Measurements from ENCODE around the gene FAM200A.

The FAM200A gene

DNA sequence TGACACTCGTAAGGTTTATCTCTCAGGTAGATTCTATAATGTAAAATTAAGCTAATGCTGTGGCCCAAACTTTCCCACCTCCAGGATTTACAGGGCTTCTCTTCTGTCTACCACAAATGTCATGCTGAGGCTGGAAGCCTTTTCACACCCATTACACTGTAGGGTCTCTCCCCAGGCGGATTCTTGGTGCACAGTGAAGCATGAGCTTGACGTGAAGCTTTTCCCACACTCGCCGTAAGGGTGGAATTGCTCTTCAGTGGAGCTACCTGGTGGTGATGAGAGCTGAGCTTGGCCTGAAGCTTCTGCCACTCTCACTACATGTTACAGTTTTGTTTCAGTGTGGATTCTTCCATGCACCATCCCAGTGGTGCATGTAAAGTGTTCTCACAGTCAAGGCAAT lies 11.4 kb downstream of the FAM200A start:
- ChIA-PET POLR2A (interaction anchor here (0.9 kb wide), 1 partner anchor 15 kb away, joined by 3 read pairs; no protein-coding TSS in a partner anchor), CTCF (no interaction called here)
- no peak overlapping the region for H3K27ac ChIP-seq (ENCODE audit: extremely low read depth, low read depth, low read length)
- no peak overlapping the region for H3K4me3 ChIP-seq (ENCODE audit: low read depth, low read length)
- no peaks in the 10 kb centered on the region; a peak in 1 of 3 replicates for H3K36me3 ChIP-seq (ENCODE audit: control insufficient read depth in 2 of 2, insufficient read depth in 1 of 2, low read length in 2 of 2)
- H3K4me1 ChIP-seq (ENCODE audit: control insufficient read depth, insufficient read depth, low read length): no peaks in the 10 kb centered on the region
- H3K9me3 ChIP-seq (ENCODE audit: control insufficient read depth, insufficient read depth, low read depth, low read length): no peaks in the 10 kb centered on the region
- TF ChIP-seq ZNF140 (tag by site-specific recombination; IDR thresholded peaks at IDR 0.05) (peak; percentile 26; the same call in 1 of the 2 replicates), SETDB1 (IDR thresholded peaks at IDR 0.05; ENCODE audit: insufficient read length, low read length) (peak; percentile 80), ZNF2 (tag by site-specific recombination; IDR thresholded peaks at IDR 0.05) (no peak)

DNA sequence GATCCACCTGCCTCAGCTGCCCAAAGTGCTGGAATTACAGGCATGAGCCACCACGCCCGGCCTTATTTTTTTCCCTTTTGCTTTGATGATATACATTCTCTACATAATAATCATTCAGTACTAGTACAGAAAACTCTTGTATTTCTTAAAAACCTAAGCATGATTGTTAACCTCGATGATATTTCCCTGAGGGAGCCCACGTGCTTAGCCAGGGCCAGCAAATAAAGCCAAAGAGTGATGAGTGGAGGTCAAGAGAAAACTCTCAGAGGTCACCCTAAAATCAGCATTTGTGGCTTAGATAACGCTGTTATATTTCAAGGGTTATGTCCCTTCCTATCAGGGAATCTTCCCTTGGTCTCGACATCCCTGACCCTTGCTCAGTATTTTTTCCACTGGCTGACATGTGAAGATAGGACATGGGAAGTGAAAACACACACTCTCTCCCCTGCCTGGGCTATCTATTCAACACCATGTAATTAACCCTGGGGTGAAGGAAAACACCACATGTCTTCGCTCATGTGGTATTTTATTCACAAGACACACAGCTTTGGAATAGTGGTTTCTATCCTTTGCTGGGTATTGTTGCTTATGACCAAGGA lies 12.6 kb downstream of the FAM200A start:
- CTCF ChIA-PET: no interaction called here
- H3K4me3 ChIP-seq (ENCODE audit: low read depth, low read length): no peak overlapping the region
- POLR2A ChIA-PET: interaction anchor here (0.6 kb wide), 1 partner anchor 33 kb away, joined by 3 read pairs; no protein-coding TSS in a partner anchor

GRCh38 chr7:99535667-99536066 lies 16.2 kb downstream of the FAM200A start:
- ChIA-PET POLR2A (no interaction called here), CTCF (interaction anchor here (0.6 kb wide), 1 partner anchor 378 kb away, joined by 3 read pairs; no protein-coding TSS in a partner anchor)
- no peak overlapping the region for H3K27ac ChIP-seq (ENCODE audit: extremely low read depth, low read depth, low read length)
- peaks cover 0 to 31% of the 10 kb centered on the region in 2 experiments; a peak in 1 of 3 replicates for H3K36me3 ChIP-seq (ENCODE audit: control insufficient read depth in 2 of 2, insufficient read depth in 1 of 2, low read length in 2 of 2)
- H3K4me1 ChIP-seq (ENCODE audit: control insufficient read depth, insufficient read depth, low read length): no peaks in the 10 kb centered on the region
- H3K4me3 ChIP-seq (ENCODE audit: low read depth, low read length): no peak overlapping the region
- no peaks in the 10 kb centered on the region for H3K9me3 ChIP-seq (ENCODE audit: control insufficient read depth, insufficient read depth, low read depth, low read length)
- TF ChIP-seq ZNF37A (tag by site-specific recombination; IDR thresholded peaks at IDR 0.05) (no peak), ZNF623 (tag by site-specific recombination; IDR thresholded peaks at IDR 0.05) (no peak), ZIC2 (tag by site-specific recombination; IDR thresholded peaks at IDR 0.05) (no peak), ZNF311 (tag by site-specific recombination; IDR thresholded peaks at IDR 0.05; ENCODE audit: borderline replicate concordance) (no peak), ZNF221 (tag by site-specific recombination; IDR thresholded peaks at IDR 0.05; ENCODE audit: borderline replicate concordance) (no peak), BCL11B (tag by site-specific recombination; IDR thresholded peaks at IDR 0.05; ENCODE audit: low read depth) (no peak), KLF17 (tag by site-specific recombination; IDR thresholded peaks at IDR 0.05) (no peak), ZNF354C (tag by site-specific recombination; IDR thresholded peaks at IDR 0.05; ENCODE audit: borderline replicate concordance, low read depth) (no peak), ZNF114 (tag by site-specific recombination; IDR thresholded peaks at IDR 0.05) (no peak), ZNF24 (tag by site-specific recombination; IDR thresholded peaks at IDR 0.05) (no peak), ZNF561 (tag by site-specific recombination; IDR thresholded peaks at IDR 0.05; ENCODE audit: borderline replicate concordance) (no peak), ZBTB44 (tag by site-specific recombination; IDR thresholded peaks at IDR 0.05) (no peak), ZNF585B (tag by site-specific recombination; IDR thresholded peaks at IDR 0.05) (no peak), ZNF391 (tag by site-specific recombination; IDR thresholded peaks at IDR 0.05; ENCODE audit: borderline replicate concordance, low read depth) (no peak), ZNF175 (tag by site-specific recombination; IDR thresholded peaks at IDR 0.05) (no peak)

More for the DNA sequence above, 12.6 kb downstream of the FAM200A start:
- Histone ChIP-seq H3K36me3 (ENCODE audit: control insufficient read depth in 2 of 2, insufficient read depth in 1 of 2, low read length in 2 of 2) (no peaks in the 10 kb centered on the region), H3K27ac (ENCODE audit: extremely low read depth, low read depth, low read length) (no peak overlapping the region), H3K4me1 (ENCODE audit: control insufficient read depth, insufficient read depth, low read length) (no peaks in the 10 kb centered on the region), H3K9me3 (ENCODE audit: control insufficient read depth, insufficient read depth, low read depth, low read length) (no peaks in the 10 kb centered on the region)
- TF ChIP-seq ZNF629 (tag by site-specific recombination; IDR thresholded peaks at IDR 0.05): no peak
- TF ChIP-seq ZNF18 (tag by site-specific recombination; IDR thresholded peaks at IDR 0.05): no peak
- no peak for TF ChIP-seq ZNF654 (tag by site-specific recombination; IDR thresholded peaks at IDR 0.05; ENCODE audit: low read depth)
- TF ChIP-seq ZNF558 (tag by site-specific recombination; IDR thresholded peaks at IDR 0.05): no peak
- TF ChIP-seq ZNF26 (tag by site-specific recombination; IDR thresholded peaks at IDR 0.05): no peak
- TF ChIP-seq ZXDB (tag by site-specific recombination; IDR thresholded peaks at IDR 0.05): no peak
- TF ChIP-seq HOXD13 (CRISPR knock-in tag; IDR thresholded peaks at IDR 0.05; ENCODE audit: borderline replicate concordance): no peak
- no peak for TF ChIP-seq ZNF214 (tag by site-specific recombination; IDR thresholded peaks at IDR 0.05; ENCODE audit: borderline replicate concordance)
- TF ChIP-seq HOXC10 (CRISPR knock-in tag; IDR thresholded peaks at IDR 0.05): no peak
- TF ChIP-seq ZNF776 (tag by site-specific recombination; IDR thresholded peaks at IDR 0.05; ENCODE audit: borderline replicate concordance): no peak
- TF ChIP-seq BCL11A (tag by site-specific recombination; IDR thresholded peaks at IDR 0.05; ENCODE audit: low read depth): no peak
- TF ChIP-seq ZNF610 (tag by site-specific recombination; IDR thresholded peaks at IDR 0.05; ENCODE audit: borderline replicate concordance): no peak
